GM19023 (cell line): ENCODE data around the gene SNAI1.
"Not testable (repeated sequence)": the region's sequence is repeated elsewhere in the genome, so short reads cannot be mapped to it uniquely, and the experiment has no call there.

Experiments used
- ATAC-seq: cut with Tn5 transposase; IDR thresholded peaks from one replicate; pipeline ENCODE4 v1.9.1; 2021; ENCODE audit warnings: mild to moderate bottlenecking, moderate library complexity; ENCODE audit not compliant: unreplicated experiment

Gene SNAI1

DNA sequence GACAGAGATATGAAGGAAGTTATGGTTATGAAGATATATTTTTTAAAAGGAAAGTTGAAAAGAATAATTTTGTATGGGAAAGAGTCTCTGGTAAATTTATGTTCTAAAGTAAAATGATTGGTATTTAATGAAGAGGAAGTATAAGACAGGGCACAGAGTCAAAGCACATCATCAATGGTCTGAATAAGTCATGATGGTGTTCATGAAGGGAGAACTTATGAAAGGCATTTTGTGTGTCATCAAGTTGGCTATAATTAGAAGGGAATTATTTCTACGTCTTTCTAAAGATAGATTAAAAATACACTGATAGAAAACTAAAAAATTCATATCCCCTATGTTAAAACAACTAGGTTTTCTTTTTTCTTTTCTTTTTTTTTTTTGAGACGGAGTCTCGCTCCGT is 21.4 kb upstream of the SNAI1 start:
- no peak for ATAC-seq

DNA sequence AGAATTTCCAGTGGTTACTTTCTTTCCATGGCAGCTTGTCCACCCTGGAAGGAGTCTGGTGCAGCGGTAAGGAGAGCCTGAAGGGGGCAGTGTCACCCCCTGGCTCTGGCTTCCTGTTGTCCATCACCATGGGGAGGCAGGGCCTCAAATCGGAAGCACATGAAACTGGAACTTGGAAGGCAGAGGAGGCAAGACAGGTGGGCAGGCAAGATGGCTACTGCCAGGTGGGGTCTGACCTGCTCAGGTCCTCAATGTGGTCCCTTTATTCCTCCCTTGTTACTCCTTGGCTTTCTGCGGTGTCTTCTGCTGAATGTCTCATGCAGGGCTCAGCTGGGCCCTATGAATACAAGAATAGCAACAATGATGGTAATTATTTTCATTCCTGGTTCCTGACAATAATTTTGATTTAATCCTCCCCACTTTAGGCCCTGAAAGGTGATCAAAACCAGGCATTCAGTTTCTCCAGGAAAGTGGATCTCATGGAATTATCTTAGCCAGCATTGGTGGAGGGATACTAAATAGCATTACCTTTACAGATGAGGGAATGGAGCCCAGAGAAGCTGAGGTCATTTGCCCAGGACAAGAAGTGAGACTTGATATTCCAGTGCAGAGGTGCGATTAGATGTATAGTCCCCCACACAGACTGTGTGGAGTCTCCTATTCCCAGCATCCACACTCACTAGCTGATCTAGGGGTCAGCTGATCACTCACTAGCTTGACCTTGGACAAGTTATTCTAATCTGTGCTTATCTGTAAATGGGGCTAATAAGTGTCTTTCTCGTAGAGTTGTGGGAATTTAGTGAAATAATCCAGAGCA is 17.6 kb upstream of the SNAI1 start:
- no peak for ATAC-seq

DNA sequence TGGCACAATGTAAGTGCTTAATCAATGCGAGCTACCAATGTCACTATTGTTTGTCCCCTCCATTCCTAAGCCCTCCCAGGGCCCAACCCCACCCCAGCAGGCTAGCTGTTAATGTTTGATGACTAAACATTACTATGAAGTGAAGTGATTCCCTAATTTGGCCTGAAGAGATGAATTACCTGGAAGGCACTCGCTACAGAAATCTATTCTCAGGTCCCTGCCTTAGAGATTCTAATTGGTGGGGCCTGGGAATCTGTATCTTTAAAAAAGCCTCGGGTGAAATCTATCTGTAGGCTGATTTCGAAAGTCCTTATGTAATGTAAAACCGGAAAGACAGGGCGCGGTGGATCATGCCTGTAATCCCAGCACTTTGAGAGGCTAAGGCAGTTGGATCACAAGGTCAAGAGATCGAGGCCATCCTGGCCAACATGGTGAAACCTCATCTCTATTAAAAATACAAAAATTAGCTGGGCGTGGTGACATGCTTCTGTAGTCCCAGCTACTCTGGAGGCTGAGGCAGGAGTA is 16.9 kb upstream of the SNAI1 start:
- no peak for ATAC-seq

DNA sequence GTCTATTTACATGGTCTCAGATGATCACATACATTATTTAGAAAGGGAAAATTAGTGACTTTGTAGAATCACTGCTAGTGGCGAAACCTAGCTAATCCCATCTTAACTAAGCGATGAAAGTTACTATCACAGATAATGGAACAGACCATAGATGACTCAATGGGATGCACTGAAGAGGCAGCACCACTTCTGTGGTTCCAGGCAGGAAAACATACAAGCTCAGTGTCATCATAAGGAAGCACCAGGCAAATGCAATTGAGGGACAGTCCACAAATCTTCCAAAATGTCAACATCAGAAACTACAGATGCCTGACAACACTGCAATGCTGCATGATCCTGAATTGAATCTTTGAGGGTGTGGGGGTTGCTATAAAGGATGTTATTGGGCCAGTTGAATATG is 15.9 kb upstream of the SNAI1 start:
- ATAC-seq, result no peak

DNA sequence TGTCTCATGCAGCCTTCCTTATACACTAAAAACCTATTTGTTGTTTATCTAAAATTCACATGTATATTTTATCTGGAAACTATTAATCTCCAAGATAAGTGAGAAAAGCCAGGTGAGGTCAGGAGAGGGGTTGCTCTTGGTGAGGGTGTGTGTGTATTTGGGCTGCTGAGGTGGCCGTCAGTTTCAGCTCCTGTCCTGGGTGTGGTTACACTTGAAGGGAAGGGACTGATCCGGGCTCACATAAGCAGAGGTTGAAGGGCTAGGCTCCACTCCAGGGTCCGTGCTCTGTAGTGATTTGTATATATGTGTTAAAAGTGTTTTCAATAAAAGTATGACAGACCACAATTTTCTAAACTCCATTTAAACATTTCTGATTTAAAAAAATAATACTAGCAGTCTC is 13.5 kb upstream of the SNAI1 start:
- no peak for ATAC-seq

DNA sequence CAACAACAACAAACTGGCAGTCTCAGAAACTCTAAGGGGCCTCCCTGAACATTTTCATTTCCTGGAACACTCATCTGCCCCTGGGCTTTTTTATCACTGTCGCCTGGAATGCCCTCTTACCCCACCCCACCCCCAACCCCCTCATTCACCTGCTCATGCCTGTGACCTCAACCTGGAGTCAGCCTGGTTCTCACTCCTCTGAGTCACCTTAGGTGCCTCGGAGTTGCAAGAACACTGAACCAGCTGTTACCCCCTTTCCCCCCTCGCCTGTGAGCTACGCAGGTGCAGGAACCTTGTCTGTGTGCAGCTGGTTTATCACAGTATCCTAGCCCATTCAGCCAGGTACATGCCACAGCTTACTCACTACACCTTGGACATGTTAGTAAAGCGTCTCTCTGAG is 12.8 kb upstream of the SNAI1 start:
- no peak for ATAC-seq

DNA sequence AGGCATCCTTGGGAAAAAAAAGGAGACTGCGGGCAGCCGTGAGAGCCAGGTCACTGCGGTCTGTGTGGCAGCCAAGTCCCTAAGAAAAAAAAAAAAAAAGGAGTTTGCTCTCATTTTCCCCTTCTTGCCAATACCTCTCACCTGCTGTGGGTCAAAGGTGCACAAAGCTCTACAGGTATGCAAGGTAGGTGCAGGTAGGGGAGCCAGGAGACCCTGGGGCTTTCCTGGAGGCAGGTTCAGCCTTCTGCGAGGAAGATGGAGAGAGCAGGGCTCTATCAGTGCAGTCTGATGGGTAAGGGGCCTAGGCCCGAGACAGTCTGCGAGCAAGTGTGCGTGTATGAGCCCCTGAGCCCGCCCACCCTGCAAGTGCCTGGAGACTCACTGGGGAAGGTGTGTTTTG is 12.3 kb upstream of the SNAI1 start:
- ATAC-seq, result no peak

DNA sequence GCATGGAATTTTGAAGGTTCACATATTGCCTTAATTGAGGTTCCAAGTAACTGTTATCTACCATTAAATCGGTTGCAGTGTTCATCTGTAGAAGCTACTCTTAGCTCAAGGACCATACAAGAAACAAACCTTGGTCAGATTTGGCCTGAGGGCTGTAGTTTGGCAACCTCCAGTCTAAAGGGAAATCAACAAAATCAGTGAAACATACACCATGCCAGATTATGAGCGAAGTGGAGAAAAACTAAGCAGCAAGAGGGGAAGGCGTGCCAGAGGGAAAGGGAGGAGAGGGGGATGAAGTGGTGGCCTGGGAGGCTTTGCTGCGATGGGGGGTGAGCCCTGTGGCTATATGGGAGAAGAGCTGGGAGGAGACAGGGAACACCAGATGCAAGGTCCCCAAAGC is 8.8 kb upstream of the SNAI1 start:
- ATAC-seq, result no peak

DNA sequence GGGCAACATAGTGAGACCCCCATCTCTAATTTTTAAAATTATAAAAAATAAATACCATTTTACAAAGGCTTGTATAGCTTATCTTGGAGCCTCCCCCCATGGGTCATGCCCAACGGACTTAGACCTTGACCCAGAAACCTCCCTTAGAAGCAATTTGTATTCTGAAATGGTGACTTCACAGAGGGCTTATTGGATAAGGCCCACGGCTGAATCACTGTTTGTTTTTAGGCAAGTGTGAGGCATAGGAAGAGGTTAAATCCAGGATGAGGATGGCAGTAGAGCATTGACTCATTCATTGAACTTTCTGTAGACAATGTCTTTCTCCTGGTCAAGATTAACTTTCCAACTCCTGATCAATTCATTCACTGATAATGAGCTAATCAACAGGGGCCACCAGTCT is 6.2 kb upstream of the SNAI1 start:
- ATAC-seq, result no peak

DNA sequence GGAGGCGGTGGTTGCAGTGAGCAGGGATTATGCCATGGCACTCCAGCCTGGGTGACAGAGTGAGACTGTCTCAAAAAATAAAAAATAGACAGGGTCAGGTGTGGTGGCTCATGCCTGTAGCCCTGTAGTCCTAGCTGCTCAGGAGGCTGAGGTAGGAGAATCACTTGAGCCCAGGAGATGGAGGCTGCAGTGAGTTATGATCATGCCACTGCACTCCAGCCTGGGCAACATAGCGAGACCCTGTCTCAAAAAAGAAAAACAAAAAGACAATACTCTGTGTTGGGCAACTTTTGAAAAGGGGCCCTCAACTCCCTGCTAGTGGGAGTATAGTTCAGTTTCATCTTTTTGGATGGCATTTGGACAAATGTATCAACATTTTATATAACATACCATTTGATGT is 5.0 kb upstream of the SNAI1 start:
- not testable (repeated sequence) for ATAC-seq

DNA sequence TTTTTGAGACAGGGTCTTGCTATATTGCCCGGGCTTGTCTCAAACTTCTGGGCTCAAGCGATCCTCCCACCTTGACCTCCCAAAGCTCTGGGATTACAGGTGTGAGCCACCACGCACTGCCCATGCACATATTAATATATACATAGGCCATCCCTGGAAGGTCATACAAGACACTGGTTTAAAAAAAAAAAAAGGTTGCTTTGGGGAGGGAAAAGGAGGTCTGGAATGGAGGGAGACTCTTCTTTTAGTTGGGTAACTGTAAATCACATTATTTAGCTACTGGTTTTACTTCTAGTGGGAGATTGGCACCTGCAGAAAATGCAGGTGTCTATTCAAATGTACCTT is 4.1 kb upstream of the SNAI1 start:
- ATAC-seq, result no peak

DNA sequence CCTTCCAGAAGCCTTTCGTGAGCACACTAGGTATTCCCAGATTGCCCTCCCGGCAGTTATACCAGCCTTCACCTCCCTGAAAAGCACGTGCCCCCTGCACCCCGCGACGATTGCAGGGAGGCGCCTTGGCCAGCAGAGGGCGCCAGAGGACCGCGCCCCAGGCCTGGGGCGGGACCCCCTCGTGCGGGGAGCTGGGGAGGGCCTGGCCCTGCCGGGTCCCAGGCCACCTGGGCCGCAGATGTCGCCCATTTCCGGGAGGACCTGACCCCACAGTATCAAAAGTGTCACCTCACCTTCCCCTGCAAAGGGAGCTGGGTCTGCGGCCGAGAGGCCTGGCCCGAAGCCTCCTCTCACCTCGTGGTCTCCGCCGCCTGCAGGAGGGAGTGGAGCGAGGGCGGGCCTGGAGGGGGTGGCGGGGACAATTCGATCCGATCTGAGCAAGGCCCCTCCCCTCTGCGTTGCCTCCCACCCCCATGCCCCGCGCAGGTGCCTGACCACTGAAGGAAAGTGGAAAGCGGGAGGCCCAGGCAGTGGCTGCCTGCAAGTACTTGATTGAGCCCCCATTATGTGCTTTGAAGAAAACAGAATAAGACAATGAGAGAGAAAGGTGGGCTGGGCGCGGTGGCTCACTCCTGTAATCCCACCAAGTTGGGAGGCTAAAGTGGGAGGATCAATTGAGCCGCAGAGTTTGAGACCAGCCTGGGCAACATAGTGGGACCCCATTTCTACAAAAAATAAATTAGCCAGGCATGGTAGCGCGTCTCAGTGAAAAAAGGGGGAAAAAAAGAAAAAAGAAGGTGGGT is 3.5 kb upstream of the SNAI1 start:
- ATAC-seq, result no peak

DNA sequence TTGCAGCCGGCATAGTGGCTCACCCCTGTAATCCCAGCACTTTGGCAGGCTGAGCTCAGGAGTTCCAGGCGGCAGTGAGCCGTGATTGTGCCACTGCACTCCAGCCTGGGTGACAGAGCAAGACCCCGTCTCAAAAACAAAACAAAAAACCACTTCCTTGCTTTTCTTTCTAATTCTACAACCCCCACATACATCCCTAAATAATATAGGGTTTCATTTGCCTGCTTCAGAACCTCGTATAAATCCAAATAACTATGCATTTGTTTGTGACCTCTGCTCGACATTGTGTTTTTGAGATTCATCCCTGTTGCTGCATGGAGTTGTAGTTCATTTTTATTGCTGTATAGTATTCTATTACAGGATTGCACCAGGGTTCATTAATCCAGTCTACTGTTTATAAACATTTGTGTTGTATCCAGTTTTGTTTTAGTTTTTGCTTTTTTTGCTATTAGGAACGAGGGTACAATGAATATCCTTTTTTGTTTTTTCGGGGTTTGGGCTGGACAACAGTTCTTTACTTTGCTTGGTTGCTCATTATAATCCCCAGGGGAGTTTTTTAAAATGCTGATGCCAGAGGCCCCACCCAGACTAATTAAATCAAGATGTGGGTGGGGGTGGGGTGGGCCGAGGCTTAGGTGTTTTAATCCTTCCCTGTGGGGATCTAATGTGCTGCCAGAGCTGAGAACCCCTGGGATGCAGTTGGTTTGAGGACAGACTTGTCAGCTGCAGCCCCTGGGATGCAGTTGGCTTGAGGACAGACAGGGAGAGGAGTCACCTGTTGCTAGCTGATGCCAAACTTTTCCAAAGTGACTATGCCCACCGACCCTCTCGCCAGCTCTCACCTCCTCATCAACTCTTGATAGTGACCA is 2.4 kb upstream of the SNAI1 start:
- ATAC-seq, result no peak

DNA sequence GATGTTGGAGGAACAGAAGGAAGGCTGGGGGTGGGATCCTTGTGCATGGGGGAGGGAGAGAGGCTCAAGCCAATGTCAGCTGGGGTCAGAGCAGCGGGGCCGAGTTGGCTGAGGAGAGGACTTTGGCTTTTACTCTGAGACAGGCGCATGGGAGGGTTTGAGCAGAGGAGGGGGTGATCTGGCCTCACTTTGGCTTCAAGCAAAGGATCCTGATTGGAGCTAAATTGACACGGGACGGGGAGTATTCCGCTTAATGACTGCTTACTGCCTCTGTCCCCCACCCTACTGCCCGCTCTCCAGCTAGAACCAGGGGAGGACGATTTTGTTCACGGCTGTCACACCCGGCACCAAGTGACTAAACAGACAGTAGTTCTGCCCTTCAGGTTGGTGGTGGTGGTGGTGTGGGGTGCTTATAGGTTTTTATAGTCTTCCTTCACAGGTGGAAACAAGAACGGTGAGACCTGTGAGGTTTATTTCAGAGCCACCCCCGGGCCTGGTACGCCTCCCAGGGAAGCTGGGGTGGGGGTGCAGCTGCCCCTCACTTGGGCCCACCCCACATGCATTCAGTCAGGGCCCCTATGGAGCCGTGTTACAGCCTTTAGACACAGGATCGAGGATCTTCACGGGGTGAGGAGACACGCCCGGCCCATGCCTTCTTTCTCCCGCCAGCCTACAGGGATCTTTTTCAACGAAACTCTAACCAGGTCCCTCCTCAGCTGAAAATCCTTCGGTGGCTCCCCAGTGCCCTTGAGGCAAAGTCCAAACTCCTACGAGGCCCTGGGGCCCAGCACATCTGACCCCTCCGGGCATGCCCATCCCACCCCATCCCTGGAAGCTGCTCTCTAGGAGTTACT is 1.3 kb upstream of the SNAI1 start:
- no peak for ATAC-seq

DNA sequence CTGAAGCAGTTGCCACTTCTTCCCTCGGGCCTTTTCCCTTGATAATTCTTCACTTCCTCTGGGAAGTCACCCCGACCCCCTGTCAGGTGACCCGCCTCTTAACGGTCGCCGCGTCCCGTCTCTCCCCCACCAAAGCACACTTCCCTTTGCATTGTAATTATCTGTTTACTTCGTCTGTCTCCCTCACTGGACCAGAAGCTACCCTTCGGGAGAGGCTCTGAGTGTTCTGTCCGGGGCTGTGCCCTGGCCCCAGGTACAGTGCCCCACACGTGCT is 771 bp upstream of the SNAI1 start:
- no peak for ATAC-seq

DNA sequence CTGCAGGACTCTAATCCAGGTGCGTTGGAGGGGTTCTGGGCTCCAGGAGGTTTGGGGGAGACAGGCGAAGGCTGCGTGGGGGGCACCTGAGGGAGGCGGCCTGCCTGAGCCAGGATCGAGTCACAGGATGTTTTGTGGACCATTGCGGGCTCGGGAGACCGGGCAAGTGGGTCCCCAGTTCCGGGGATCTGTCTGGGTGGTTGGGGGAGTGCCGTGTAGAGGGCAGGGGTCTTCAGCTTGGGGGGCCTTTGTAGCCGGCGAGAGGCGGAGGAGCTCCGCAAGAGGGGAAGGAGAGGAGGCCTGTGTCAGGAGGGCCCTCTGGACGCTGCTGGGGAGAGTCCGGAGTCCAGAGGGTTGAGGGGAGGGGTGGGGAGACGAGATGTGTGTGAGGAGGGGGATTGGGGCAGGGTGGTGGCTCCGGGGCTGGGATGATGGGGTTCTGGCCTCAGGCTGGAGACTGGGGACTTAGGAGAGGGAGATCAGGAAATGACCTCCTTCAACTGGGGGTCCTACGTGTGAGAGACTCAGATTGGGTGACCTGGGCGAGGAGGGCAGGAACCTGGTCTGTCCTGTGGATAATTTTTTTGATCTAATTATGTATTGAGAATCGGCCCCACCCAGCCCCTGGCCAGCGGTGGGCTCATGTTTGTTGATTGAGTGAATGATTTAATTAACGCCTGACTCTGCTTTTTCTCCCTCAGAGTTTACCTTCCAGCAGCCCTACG is 505 bp downstream of the SNAI1 start:
- ATAC-seq, result no peak

DNA sequence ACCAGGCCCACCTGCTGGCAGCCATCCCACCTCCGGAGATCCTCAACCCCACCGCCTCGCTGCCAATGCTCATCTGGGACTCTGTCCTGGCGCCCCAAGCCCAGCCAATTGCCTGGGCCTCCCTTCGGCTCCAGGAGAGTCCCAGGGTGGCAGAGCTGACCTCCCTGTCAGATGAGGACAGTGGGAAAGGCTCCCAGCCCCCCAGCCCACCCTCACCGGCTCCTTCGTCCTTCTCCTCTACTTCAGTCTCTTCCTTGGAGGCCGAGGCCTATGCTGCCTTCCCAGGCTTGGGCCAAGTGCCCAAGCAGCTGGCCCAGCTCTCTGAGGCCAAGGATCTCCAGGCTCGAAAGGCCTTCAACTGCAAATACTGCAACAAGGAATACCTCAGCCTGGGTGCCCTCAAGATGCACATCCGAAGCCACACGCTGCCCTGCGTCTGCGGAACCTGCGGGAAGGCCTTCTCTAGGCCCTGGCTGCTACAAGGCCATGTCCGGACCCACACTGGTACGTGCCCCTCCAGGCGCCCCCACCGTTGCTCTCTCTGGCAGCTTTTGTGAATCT is 1.1 kb downstream of the SNAI1 start:
- no peak for ATAC-seq

DNA sequence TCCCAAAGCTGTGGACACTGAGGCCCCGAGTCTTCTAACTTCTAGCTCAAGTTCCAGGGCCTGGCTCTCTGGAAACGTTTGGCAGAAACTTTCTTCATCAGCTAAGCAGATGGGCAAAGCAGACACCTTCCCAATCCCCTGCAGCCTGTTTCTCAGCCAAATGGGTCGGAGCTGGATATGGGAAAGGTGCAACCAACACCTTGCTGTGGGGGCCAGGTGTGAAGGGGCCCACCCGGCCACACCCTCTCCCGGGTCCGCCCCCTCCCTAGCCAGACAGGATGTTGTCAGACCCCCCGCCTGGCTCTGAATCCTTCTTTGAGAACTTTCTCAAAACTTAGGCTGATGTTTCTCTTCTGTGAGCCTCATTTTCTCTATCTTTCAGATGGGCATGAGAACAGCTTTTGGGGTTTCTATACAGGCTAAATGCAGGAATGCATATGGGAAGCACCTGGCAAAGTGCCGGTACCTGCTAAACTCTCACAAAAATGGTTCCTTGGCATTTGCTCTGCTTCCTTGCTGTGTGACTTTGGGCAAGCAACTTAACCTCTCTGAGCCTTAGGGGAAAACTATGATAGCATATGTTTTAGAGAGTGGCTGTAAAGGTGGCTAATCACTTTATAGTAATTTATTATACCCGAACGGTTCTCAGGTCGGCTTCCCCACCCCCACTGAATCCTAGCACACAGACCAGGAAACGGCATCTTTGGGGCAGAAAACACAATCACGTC is 1.8 kb downstream of the SNAI1 start:
- ATAC-seq, result no peak

DNA sequence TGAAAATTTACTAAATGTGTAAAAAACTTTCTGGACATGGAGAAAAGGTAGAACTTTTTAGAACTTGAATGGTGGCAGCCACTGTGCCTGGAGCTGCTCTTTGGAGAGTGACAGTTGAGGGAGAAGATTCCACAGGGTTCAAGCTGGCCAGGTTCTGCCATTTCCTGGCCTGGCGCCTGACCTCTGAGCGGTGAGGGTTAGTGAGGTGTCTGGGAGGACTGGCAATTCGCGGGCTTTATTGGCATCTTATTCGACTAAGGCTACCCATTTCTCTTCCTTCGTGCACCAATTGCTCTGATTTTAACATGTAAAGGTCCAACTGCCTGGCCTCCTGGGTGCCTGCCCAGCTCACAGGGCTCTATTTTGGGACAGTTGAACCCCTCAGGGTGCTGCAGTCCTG is 2.4 kb downstream of the SNAI1 start:
- ATAC-seq, result no peak
